RWPE2 (cell line): ENCODE results near the gene TMEM138.

Source experiments
- ATAC-seq: fragments of 200-7000 bp; cut with Tn5 transposase; 3 replicates; pipeline ENCODE4 v1.9.1; 2021; ENCODE audit warnings: low read depth
- DNase-seq: peaks from one replicate; pipeline ENCODE4 v3.0.0-alpha.2; 2020; ENCODE audit warnings: low spot score
- H3K27ac ChIP-seq: fragments of 450-650 bp; 2 replicates; pipeline ENCODE4 v1.5.1; 2017; ENCODE audit warnings: mild to moderate bottlenecking; ENCODE audit not compliant: poor library complexity, severe bottlenecking
- H3K27me3 ChIP-seq: fragments of 250-450 bp; sonication (Bioruptor Pico); 2 replicates; pipeline ENCODE4 v1.5.1; 2021; ENCODE audit warnings: mild to moderate bottlenecking, moderate library complexity; ENCODE audit not compliant: insufficient read depth, poor library complexity, severe bottlenecking
- H3K36me3 ChIP-seq: fragments of 250-450 bp; sonication (Bioruptor Pico); 2 replicates; pipeline ENCODE4 v1.5.1; 2020; ENCODE audit warnings: low read depth, mild to moderate bottlenecking, moderate library complexity
- H3K4me1 ChIP-seq: fragments of 250-450 bp; sonication (Bioruptor Pico); 2 replicates; pipeline ENCODE4 v1.5.1; 2021; ENCODE audit warnings: mild to moderate bottlenecking, moderate library complexity; ENCODE audit not compliant: insufficient read depth, poor library complexity, severe bottlenecking
- H3K4me3 ChIP-seq: fragments of 250-450 bp; sonication (Bioruptor Pico); 2 replicates; pipeline ENCODE4 v1.5.1; 2021; ENCODE audit warnings: mild to moderate bottlenecking, moderate library complexity; ENCODE audit not compliant: severe bottlenecking
- H3K9me3 ChIP-seq: fragments of 250-450 bp; sonication (Bioruptor Pico); 2 replicates; pipeline ENCODE4 v1.5.1; 2021; ENCODE audit warnings: mild to moderate bottlenecking, moderate library complexity; ENCODE audit not compliant: severe bottlenecking
- TF ChIP-seq, protein P1 (sequence below): fragments of 450-650 bp; IDR thresholded peaks from one replicate; pipeline ENCODE4 v1.5.1; 2017; ENCODE audit warnings: mild to moderate bottlenecking, moderate library complexity; ENCODE audit not compliant: poor library complexity, severe bottlenecking

The TMEM138 gene

GRCh38 chr11:61349916-61350315 is 12.3 kb upstream of the TMEM138 start:
- Histone ChIP-seq H3K4me3 (no peak overlapping the region), H3K4me1 (peaks cover 5% of the 10 kb centered on the region), H3K27me3 (no peaks in the 10 kb centered on the region), H3K9me3 (no peaks in the 10 kb centered on the region), H3K27ac (no peak overlapping the region), H3K36me3 (peaks cover 18% of the 10 kb centered on the region)
- ATAC-seq (no peak), DNase-seq (no peak)
- TF ChIP-seq, protein P1, sequence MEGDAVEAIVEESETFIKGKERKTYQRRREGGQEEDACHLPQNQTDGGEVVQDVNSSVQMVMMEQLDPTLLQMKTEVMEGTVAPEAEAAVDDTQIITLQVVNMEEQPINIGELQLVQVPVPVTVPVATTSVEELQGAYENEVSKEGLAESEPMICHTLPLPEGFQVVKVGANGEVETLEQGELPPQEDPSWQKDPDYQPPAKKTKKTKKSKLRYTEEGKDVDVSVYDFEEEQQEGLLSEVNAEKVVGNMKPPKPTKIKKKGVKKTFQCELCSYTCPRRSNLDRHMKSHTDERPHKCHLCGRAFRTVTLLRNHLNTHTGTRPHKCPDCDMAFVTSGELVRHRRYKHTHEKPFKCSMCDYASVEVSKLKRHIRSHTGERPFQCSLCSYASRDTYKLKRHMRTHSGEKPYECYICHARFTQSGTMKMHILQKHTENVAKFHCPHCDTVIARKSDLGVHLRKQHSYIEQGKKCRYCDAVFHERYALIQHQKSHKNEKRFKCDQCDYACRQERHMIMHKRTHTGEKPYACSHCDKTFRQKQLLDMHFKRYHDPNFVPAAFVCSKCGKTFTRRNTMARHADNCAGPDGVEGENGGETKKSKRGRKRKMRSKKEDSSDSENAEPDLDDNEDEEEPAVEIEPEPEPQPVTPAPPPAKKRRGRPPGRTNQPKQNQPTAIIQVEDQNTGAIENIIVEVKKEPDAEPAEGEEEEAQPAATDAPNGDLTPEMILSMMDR: no peak

GRCh38 chr11:61350336-61350735 is 11.8 kb upstream of the TMEM138 start:
- TF ChIP-seq, protein P1: no peak
- no peak overlapping the region for H3K4me3 ChIP-seq
- H3K9me3 ChIP-seq: no peaks in the 10 kb centered on the region
- peaks cover 5% of the 10 kb centered on the region for H3K4me1 ChIP-seq
- DNase-seq: no peak
- no peak overlapping the region for H3K27ac ChIP-seq
- H3K36me3 ChIP-seq: peaks cover 18% of the 10 kb centered on the region
- no peak for ATAC-seq
- no peaks in the 10 kb centered on the region for H3K27me3 ChIP-seq

GRCh38 chr11:61350803-61351202 is 11.4 kb upstream of the TMEM138 start:
- H3K36me3 ChIP-seq: peaks cover 18% of the 10 kb centered on the region
- H3K27ac ChIP-seq: no peak overlapping the region
- DNase-seq: no peak

DNA sequence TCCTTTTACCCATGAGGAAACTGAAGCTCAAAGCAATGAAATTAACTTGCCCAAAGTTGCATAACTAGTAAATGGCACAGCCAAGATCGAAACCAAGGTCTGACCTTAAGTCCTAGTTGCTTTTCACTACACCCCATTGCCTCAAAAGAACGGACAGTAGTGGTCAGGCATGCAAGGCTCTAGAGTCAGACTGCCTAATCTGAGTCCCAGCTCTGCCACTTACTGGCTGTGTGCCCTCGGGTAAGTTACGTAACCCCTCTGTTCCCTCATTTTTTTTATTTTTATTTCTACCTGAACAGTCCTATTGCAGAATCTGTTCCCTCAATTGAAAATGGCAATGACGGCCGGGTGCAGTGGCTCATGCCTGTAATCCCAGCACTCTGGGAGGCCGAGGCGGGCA is 10.1 kb upstream of the TMEM138 start:
- DNase-seq (no peak), ATAC-seq (no peak)
- no peaks in the 10 kb centered on the region for H3K27me3 ChIP-seq
- H3K36me3 ChIP-seq: peaks cover 18% of the 10 kb centered on the region
- H3K27ac ChIP-seq: no peak overlapping the region
- peaks cover 5% of the 10 kb centered on the region for H3K4me1 ChIP-seq
- no peak overlapping the region for H3K4me3 ChIP-seq
- TF ChIP-seq, protein P1: no peak
- no peaks in the 10 kb centered on the region for H3K9me3 ChIP-seq

More at GRCh38 chr11:61350803-61351202, 11.4 kb upstream of the TMEM138 start:
- Histone ChIP-seq H3K27me3 (no peaks in the 10 kb centered on the region), H3K9me3 (no peaks in the 10 kb centered on the region), H3K4me3 (no peak overlapping the region), H3K4me1 (peaks cover 5% of the 10 kb centered on the region)
- TF ChIP-seq, protein P1: no peak
- no peak for ATAC-seq

- Histone ChIP-seq H3K27me3 (no peaks in the 10 kb centered on the region), H3K4me3 (no peak overlapping the region), H3K27ac (no peak overlapping the region), H3K4me1 (peaks cover 5% of the 10 kb centered on the region), H3K36me3 (peaks cover 18% of the 10 kb centered on the region), H3K9me3 (no peaks in the 10 kb centered on the region)
- ATAC-seq: no peak
- no peak for DNase-seq
- TF ChIP-seq, protein P1: no peak
Measured at GRCh38 chr11:61353131-61354067, 8.8 kb upstream of the TMEM138 start.
